CD4-positive, alpha-beta T cell treated with Interleukin-15 for 1 hour (primary cell): ENCODE data around the gene WDR62.
"Not testable (repeated sequence)": the region's sequence is repeated elsewhere in the genome, so short reads cannot be mapped to it uniquely, and the experiment has no call there.

ENCODE experiments used
- DNase-seq: peaks from one replicate; pipeline ENCODE4 v3.0.0-alpha.2; 2020

Gene WDR62

GRCh38 chr19:36040495-36040894 is 14.2 kb upstream of the WDR62 start:
- DNase-seq: no peak

GRCh38 chr19:36041092-36041491 is 13.6 kb upstream of the WDR62 start:
- DNase-seq: not testable (repeated sequence)

GRCh38 chr19:36041831-36042230 is 12.9 kb upstream of the WDR62 start:
- DNase-seq: no peak

GRCh38 chr19:36043952-36044351 is 10.7 kb upstream of the WDR62 start:
- no peak for DNase-seq

- DNase-seq: no peak
Measured at GRCh38 chr19:36046443-36047050, 8.2 kb upstream of the WDR62 start.

- DNase-seq: no peak
Measured at GRCh38 chr19:36047835-36048234, 6.9 kb upstream of the WDR62 start.

GRCh38 chr19:36049080-36049698 is 5.5 kb upstream of the WDR62 start:
- DNase-seq: no peak

GRCh38 chr19:36051236-36051635 is 3.5 kb upstream of the WDR62 start:
- no peak for DNase-seq

- DNase-seq: no peak
Measured at GRCh38 chr19:36051637-36052036, 3.1 kb upstream of the WDR62 start.

- peak; percentile 100 for DNase-seq
Measured at GRCh38 chr19:36054119-36054732, 471 bp upstream of the WDR62 start, which contains the start of gene THAP8. TSS of gene THAP8 (minus strand) at chr19:36054285. CDS start at chr19:36054217, 68 bp downstream.

GRCh38 chr19:36058481-36059179 is 3.9 kb downstream of the WDR62 start:
- DNase-seq: no peak

GRCh38 chr19:36059180-36059910 is 4.6 kb downstream of the WDR62 start:
- DNase-seq: no peak

GRCh38 chr19:36060430-36060829 is 5.7 kb downstream of the WDR62 start:
- no peak for DNase-seq

GRCh38 chr19:36061367-36061766 is 6.7 kb downstream of the WDR62 start:
- no peak for DNase-seq

GRCh38 chr19:36064826-36065225 is 10.1 kb downstream of the WDR62 start:
- no peak for DNase-seq

GRCh38 chr19:36067681-36068080 is 13.0 kb downstream of the WDR62 start:
- DNase-seq: no peak

- DNase-seq: not testable (repeated sequence)
Measured at GRCh38 chr19:36068810-36069499, 14.3 kb downstream of the WDR62 start.

GRCh38 chr19:36072081-36072480 is 17.4 kb downstream of the WDR62 start:
- DNase-seq: no peak

- no peak for DNase-seq
Measured at GRCh38 chr19:36073121-36073876, 18.6 kb downstream of the WDR62 start.

- DNase-seq: no peak
Measured at GRCh38 chr19:36079389-36079945, 24.8 kb downstream of the WDR62 start.

- DNase-seq: no peak
Measured at GRCh38 chr19:36081385-36081784, 26.7 kb downstream of the WDR62 start.
